Measurements from ENCODE around the gene CDKAL1. TPM values are rescaled to one million over a fixed set of nuclear protein-coding genes. Genes with fewer than 3 reads are reported as not detected.

The CDKAL1 gene
- total and polyA plus RNA-seq, 2 donors (not counting 3 experiments of a cell fraction or from before 2014, with no cell fraction given): 6.1 to 20.5 TPM

DNA sequence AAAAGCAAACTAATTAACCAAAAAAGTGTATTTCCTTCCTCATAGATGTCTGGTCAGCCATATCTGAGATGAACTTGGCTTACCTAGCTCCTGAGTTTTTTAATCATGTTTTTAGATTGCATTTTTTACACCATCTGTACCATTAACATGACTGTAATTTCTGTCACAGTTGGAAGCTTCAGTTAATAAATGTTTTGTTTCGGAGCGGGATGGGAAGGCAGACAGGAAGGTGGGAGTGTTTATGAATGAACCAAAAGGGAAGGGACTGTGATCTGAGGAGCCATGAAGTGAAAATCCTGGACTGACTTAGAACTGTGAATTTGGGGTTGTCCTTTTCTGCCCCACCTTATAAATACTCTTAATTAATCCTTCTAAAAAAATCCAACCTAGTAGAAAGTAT is 613.7 kb downstream of the CDKAL1 start:
- dilution Hi-C loops (cut with MboI; ENCODE audit: extremely low pct_ligation_motif_present, low sequenced_read_pairs) (no loop called here), intact Hi-C loops (cut with micrococcal nuclease) (no loop called here)
- Histone ChIP-seq H2AFZ (ENCODE audit: low read depth, low read length) (no peak overlapping the region), H3K4me3 (replicated peaks in 1 of 3; ENCODE audit: insufficient read depth in 1 of 3, low read depth in 1 of 3, low read length in 3 of 3) (no peak overlapping the region), H3K4me2 (ENCODE audit: insufficient read depth, low read length) (no peak overlapping the region), H3K9ac (replicated peaks; ENCODE audit: extremely low read depth, insufficient read depth, low read length) (no peak overlapping the region), H3K4me1 (ENCODE audit: control insufficient read depth, extremely low read depth, insufficient read depth, low read length) (no peaks in the 10 kb centered on the region), H3K27ac (ENCODE audit: insufficient read depth, low read depth, low read length) (no peak overlapping the region), H3K36me3 (ENCODE audit: control insufficient read depth in 2 of 2, extremely low read depth in 1 of 2, insufficient read depth in 2 of 2, low read length in 2 of 2) (no peaks in the 10 kb centered on the region), H3K9me3 (replicated peaks; ENCODE audit: control insufficient read depth, insufficient read depth, low read length) (no peaks in the 10 kb centered on the region), H3K79me2 (ENCODE audit: control insufficient read depth, insufficient read depth, low read length) (no peaks in the 10 kb centered on the region), H4K20me1 (replicated peaks; ENCODE audit: control insufficient read depth, extremely low read depth, insufficient read depth, low read length) (no peaks in the 10 kb centered on the region), H3K27me3 (ENCODE audit: control insufficient read depth in 2 of 2, insufficient read depth in 2 of 2, low read length in 2 of 2) (no peaks in the 10 kb centered on the region), H3K9me1 (replicated peaks; ENCODE audit: control insufficient read depth, extremely low read depth, insufficient read depth, low read length) (no peaks in the 10 kb centered on the region)
- TF ChIP-seq EZH2 (IDR thresholded peaks at IDR 0.05; ENCODE audit: borderline replicate concordance, low read depth, low read length, severe bottlenecking) (no peak), MYC (IDR thresholded peaks at IDR 0.05; ENCODE audit: low read depth, low read length) (no peak), POLR2AphosphoS5 (IDR thresholded peaks at IDR 0.05; ENCODE audit: insufficient read depth, low read depth, low read length) (no peak), POLR2A (IDR thresholded peaks at IDR 0.05; ENCODE audit: low read depth, low read length) (no peak), GATA2 (IDR thresholded peaks at IDR 0.05; ENCODE audit: insufficient read depth, insufficient read length, low read depth, low read length) (no peak), FOS (IDR thresholded peaks at IDR 0.05; ENCODE audit: borderline replicate concordance, insufficient read depth, low read length) (no peak), JUN (IDR thresholded peaks at IDR 0.05; ENCODE audit: borderline replicate concordance, insufficient read depth, insufficient read length, low read depth) (no peak)
- TF ChIP-seq, protein P1, sequence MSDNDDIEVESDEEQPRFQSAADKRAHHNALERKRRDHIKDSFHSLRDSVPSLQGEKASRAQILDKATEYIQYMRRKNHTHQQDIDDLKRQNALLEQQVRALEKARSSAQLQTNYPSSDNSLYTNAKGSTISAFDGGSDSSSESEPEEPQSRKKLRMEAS (IDR thresholded peaks at IDR 0.05; ENCODE audit: insufficient read depth, insufficient read length): no peak
- TF ChIP-seq, protein P2, sequence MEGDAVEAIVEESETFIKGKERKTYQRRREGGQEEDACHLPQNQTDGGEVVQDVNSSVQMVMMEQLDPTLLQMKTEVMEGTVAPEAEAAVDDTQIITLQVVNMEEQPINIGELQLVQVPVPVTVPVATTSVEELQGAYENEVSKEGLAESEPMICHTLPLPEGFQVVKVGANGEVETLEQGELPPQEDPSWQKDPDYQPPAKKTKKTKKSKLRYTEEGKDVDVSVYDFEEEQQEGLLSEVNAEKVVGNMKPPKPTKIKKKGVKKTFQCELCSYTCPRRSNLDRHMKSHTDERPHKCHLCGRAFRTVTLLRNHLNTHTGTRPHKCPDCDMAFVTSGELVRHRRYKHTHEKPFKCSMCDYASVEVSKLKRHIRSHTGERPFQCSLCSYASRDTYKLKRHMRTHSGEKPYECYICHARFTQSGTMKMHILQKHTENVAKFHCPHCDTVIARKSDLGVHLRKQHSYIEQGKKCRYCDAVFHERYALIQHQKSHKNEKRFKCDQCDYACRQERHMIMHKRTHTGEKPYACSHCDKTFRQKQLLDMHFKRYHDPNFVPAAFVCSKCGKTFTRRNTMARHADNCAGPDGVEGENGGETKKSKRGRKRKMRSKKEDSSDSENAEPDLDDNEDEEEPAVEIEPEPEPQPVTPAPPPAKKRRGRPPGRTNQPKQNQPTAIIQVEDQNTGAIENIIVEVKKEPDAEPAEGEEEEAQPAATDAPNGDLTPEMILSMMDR (IDR thresholded peaks at IDR 0.05; ENCODE audit: extremely low read depth in 1 of 2, insufficient read depth in 1 of 2, low read depth in 1 of 2, low read length in 2 of 2): no peak
- peak; percentile 13 for DNase-seq (ENCODE audit: low read depth, low spot score)
- no peak for FAIRE-seq
- no TSS peak for BruUV-seq (replicated peaks)
- ChIA-PET CTCF (interaction anchor here (1.1 to 1.9 kb wide), 3 partner anchors 10 to 584 kb away, joined by 3 to 5 read pairs (median 3); no protein-coding TSS in a partner anchor), POLR2A (no interaction called here)
